ENCODE results near the gene CCDC7. TPM values are rescaled to one million over a fixed set of nuclear protein-coding genes. Genes with fewer than 3 reads are reported as not detected.

Gene CCDC7
- total RNA-seq, 1 experiment from 2014 or later = 1.2 TPM

GRCh38 chr10:32516567-32517495 is 70.9 kb downstream of the CCDC7 start:
- Mint-ChIP-seq H3K9me3 (ENCODE audit: unreplicated experiment) (no peaks in the 10 kb centered on the region), H3K27ac (ENCODE audit: unreplicated experiment) (no peak overlapping the region), H3K36me3 (ENCODE audit: insufficient read depth, unreplicated experiment) (no peaks in the 10 kb centered on the region), H3K27me3 (ENCODE audit: insufficient read depth, unreplicated experiment) (no peaks in the 10 kb centered on the region), H3K4me3 (ENCODE audit: unreplicated experiment) (no peak overlapping the region), H3K4me1 (ENCODE audit: low read depth, unreplicated experiment) (no peaks in the 10 kb centered on the region)
- BruUV-seq (replicated peaks) = no TSS peak
- no peaks in the 10 kb centered on the region for H3K4me1 ChIP-seq
- TF ChIP-seq, protein P1, sequence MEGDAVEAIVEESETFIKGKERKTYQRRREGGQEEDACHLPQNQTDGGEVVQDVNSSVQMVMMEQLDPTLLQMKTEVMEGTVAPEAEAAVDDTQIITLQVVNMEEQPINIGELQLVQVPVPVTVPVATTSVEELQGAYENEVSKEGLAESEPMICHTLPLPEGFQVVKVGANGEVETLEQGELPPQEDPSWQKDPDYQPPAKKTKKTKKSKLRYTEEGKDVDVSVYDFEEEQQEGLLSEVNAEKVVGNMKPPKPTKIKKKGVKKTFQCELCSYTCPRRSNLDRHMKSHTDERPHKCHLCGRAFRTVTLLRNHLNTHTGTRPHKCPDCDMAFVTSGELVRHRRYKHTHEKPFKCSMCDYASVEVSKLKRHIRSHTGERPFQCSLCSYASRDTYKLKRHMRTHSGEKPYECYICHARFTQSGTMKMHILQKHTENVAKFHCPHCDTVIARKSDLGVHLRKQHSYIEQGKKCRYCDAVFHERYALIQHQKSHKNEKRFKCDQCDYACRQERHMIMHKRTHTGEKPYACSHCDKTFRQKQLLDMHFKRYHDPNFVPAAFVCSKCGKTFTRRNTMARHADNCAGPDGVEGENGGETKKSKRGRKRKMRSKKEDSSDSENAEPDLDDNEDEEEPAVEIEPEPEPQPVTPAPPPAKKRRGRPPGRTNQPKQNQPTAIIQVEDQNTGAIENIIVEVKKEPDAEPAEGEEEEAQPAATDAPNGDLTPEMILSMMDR (IDR thresholded peaks at IDR 0.05; ENCODE audit: insufficient read depth in 1 of 2, low read depth in 1 of 2, low read length in 1 of 2, severe bottlenecking in 1 of 2, unreplicated experiment in 1 of 2) = no peak
- ChIA-PET POLR2A (no interaction called here), CTCF (no interaction called here)
- DNase-seq = no peak
- no peak overlapping the region for H3K4me3 ChIP-seq (ENCODE audit: low read depth, low read length)
- H3K27me3 ChIP-seq (replicated peaks; ENCODE audit: control insufficient read depth, insufficient read depth, low read length) = no peaks in the 10 kb centered on the region
- intact Hi-C loops (cut with micrococcal nuclease; ENCODE audit: unreplicated experiment) = no loop called here
- no peaks in the 10 kb centered on the region for H3K36me3 ChIP-seq (ENCODE audit: control insufficient read depth, insufficient read depth, low read length)
- H3K9me3 ChIP-seq = peaks cover 8% of the 10 kb centered on the region; the same call in 1 of the 2 replicates

DNA sequence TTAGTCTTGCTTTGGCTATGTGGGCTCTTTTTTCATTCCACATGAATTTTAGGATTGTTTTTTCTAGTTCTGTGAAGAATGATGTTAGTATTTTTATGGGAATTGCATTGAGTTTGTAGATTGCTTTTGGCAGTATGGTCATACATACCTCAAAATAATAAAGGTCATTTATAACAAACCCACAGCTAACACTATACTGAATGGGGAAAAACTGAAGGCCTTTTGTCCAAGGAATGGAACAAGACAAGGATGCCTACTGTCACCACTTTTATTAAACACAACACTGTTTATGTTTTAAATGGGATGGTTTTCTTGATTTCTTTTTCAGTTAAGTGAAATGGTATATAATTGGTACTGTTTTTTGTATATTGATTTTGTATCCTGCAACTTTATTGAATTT is 84.3 kb downstream of the CCDC7 start:
- Mint-ChIP-seq H3K9me3 (ENCODE audit: unreplicated experiment) (peaks cover 12% of the 10 kb centered on the region), H3K27ac (ENCODE audit: unreplicated experiment) (no peak overlapping the region), H3K4me3 (ENCODE audit: unreplicated experiment) (no peak overlapping the region), H3K36me3 (ENCODE audit: insufficient read depth, unreplicated experiment) (no peaks in the 10 kb centered on the region), H3K4me1 (ENCODE audit: low read depth, unreplicated experiment) (no peaks in the 10 kb centered on the region), H3K27me3 (ENCODE audit: insufficient read depth, unreplicated experiment) (peaks cover 12% of the 10 kb centered on the region)
- ChIA-PET POLR2A (no interaction called here), CTCF (no interaction called here)
- intact Hi-C loops (cut with micrococcal nuclease; ENCODE audit: unreplicated experiment) = no loop called here
- Histone ChIP-seq H3K27me3 (replicated peaks; ENCODE audit: control insufficient read depth, insufficient read depth, low read length) (no peaks in the 10 kb centered on the region; the same call in 1 of the 2 replicates), H3K4me3 (ENCODE audit: low read depth, low read length) (no peak overlapping the region), H3K9me3 (peaks cover 4% of the 10 kb centered on the region; the same call in 1 of the 2 replicates), H3K4me1 (no peaks in the 10 kb centered on the region), H3K36me3 (ENCODE audit: control insufficient read depth, insufficient read depth, low read length) (no peaks in the 10 kb centered on the region)
- no TSS peak for BruUV-seq (replicated peaks)
- DNase-seq = no peak
- TF ChIP-seq, protein P1 (IDR thresholded peaks at IDR 0.05; ENCODE audit: insufficient read depth in 1 of 2, low read depth in 1 of 2, low read length in 1 of 2, severe bottlenecking in 1 of 2, unreplicated experiment in 1 of 2) = no peak

DNA sequence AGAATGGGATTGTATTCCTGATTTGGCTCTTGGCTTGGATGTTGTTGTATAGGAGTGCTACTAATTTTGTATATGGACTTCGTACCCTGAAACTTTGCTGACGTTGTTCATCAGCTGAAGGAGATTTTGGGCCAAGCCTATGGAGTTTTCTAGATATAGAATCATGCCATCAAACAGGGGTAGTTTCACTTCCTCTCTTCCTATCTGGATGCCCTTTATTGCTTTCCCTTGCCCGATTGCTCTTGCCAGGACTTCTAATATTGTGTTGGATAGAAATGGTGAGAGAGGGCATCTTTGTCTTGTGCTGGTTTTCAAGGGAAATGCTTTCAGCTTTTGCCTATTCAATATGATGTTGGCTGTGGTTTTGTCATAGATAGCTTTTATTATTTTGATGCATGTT is 92.3 kb downstream of the CCDC7 start:
- Mint-ChIP-seq H3K36me3 (ENCODE audit: insufficient read depth, unreplicated experiment) (no peaks in the 10 kb centered on the region), H3K9me3 (ENCODE audit: unreplicated experiment) (peaks cover 12% of the 10 kb centered on the region), H3K27ac (ENCODE audit: unreplicated experiment) (no peak overlapping the region), H3K4me1 (ENCODE audit: low read depth, unreplicated experiment) (no peaks in the 10 kb centered on the region), H3K27me3 (ENCODE audit: insufficient read depth, unreplicated experiment) (peaks cover 2% of the 10 kb centered on the region), H3K4me3 (ENCODE audit: unreplicated experiment) (no peak overlapping the region)
- H3K36me3 ChIP-seq (ENCODE audit: control insufficient read depth, insufficient read depth, low read length) = no peaks in the 10 kb centered on the region
- POLR2A ChIA-PET = no interaction called here
- no peaks in the 10 kb centered on the region for H3K27me3 ChIP-seq (replicated peaks; ENCODE audit: control insufficient read depth, insufficient read depth, low read length)
- no peak overlapping the region for H3K4me3 ChIP-seq (ENCODE audit: low read depth, low read length)
- CTCF ChIA-PET = no interaction called here
- H3K4me1 ChIP-seq = no peaks in the 10 kb centered on the region
- no TSS peak for BruUV-seq (replicated peaks)
- H3K9me3 ChIP-seq = 0 out of 2 replicates have a peak, but pooled peaks cover 4% of the 10 kb centered on the region
- intact Hi-C loops (cut with micrococcal nuclease; ENCODE audit: unreplicated experiment) = no loop called here
- TF ChIP-seq, protein P1 (IDR thresholded peaks at IDR 0.05; ENCODE audit: insufficient read depth in 1 of 2, low read depth in 1 of 2, low read length in 1 of 2, severe bottlenecking in 1 of 2, unreplicated experiment in 1 of 2) = no peak
- DNase-seq = no peak
